Measurements from ENCODE around the gene UBE2A. TPM values are rescaled to one million over a fixed set of nuclear protein-coding genes. Genes with fewer than 3 reads are reported as not detected.
A peak's percentile ranks its signal among the peaks of the same experiment; 100 is the strongest.

UBE2A gene
- 78.2 TPM for polyA plus RNA-seq (2013, experiment 1 of 2; ENCODE audit: insufficient read length)
- polyA plus RNA-seq (2013, experiment 2 of 2; ENCODE audit: insufficient read length): 78.1 TPM

DNA sequence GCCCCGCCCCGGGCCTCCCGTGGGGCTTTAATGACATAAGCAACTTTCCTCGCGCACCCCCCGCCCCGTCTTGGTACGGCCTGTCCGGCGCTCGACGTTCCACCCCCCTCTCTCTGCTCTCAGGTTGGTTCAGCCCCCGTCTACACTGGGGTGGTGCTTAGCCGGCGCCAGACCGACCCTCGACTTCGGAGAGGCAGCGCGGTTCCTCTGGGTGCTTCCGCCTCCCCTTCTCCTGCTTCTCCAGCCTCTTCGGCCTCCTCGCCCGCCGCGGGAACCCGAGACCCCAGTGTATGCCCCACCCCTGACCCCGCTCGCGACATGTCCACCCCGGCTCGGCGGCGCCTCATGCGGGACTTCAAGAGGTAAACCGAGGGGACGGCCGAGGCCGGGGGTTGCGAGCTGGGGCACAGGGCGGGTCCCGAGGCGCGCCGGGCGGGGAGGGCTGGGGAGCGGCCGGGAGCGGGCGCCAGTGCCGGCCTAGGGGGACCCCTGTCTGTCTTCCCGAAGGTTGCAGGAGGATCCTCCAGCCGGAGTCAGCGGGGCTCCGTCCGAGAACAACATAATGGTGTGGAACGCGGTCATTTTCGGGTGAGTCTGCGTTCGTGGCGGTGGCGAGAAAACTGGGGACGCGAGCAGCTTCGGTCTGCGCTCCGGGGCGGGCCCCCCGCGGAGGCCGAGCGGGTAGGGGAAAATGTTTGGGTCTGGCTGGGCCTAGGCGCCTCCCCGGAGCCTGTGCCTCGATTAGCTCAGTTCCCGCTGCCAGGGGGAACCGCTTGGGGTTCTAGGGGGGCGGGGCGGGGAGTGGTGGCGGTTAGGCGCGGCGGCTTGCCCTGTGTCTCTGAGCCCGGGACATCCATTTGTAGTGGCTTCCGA, at the start of gene UBE2A:
Gene UBE2A (plus strand): TSS at position 170 of the 873 bp plus-strand sequence. CDS start 149 bp downstream, at position 319.
- peak; percentile 92 for DNase-seq

GRCh38 chrX:119529345-119530276, 44.8 kb upstream of the UBE2A start:
- no peak for DNase-seq

DNA sequence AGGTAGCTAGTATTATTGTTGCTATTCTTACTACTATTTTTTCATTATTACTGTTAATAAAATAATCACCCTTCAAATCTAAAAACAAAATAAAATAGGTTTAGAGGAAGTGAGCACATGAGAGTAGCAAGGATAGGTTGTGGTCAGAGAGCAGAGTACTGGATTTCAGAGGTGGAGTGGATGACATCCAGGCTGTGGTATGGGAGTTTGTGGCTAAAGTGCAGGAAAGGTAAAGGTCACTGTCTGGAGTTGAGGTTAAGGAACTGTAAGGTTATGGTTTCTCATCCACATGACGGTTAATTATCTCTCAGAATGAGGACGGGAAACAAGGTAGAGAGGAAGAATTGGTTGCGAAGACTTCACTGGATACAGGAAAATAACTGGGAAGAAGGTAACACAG, 36.9 kb upstream of the UBE2A start:
- peak; percentile 0 for DNase-seq

GRCh38 chrX:119539872-119540271, 34.5 kb upstream of the UBE2A start:
- no peak for DNase-seq

GRCh38 chrX:119541188-119541587, 33.2 kb upstream of the UBE2A start:
- peak; percentile 73 for DNase-seq

GRCh38 chrX:119549327-119550016, 24.9 kb upstream of the UBE2A start:
- no peak for DNase-seq

- DNase-seq: peak; percentile 44
Observed at GRCh38 chrX:119552508-119552907, 21.9 kb upstream of the UBE2A start.

DNA sequence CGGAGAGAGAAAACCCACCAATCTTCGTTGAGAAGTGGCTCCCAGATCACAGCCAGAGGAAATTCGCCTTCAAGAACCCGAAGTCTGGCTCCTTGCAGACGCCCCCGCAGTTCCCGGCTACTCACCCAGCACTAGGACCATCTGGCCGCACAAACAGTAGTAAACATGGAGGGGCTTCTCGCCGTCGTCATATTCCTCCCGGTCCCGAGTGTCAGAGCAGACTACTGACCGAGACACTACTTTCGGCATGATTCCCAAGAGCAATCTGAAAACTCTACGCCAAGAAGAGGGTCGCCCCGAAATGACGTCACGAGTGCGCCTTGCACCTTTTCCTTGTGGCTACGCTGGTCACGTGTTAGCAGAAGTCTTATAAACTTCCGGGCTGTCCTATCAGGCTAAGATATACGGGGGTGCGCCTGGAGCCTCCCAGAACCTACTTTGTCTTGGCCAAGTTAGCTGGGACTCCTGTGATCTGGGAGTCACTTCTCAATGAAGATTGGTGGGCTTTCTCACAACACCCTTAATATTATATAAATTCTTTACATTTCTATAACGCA, 9.2 kb upstream of the UBE2A start, which contains the start of gene STEEP1:
Gene STEEP1 (minus strand): TSS at position 303 of the 557 bp plus-strand sequence. CDS start 54 bp downstream, at position 249.
- DNase-seq: peak; percentile 94

DNA sequence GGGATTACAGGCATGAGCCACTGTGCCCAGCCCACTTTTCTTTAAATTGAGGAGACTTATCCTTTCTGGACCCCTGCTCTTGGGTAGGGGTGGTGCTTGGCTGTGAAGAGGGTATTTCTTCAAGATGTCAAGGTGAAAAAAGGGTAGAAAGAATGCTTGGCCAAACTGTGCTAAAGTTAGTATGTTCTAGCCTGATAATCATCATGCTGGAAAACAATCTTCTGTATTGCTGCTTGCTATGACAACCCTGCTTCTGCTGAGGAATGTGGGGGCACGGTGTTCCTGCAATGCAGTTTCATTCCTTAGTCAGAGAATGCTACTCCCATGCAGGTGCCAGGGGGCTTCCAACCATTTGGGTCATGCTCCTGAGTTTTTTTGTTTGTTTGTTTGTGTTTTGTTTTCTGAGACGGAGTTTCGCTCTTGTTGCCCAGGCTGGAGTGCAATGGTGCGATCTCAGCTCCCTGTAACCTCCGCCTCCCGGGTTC, 4.0 kb upstream of the UBE2A start:
- DNase-seq: no peak

DNA sequence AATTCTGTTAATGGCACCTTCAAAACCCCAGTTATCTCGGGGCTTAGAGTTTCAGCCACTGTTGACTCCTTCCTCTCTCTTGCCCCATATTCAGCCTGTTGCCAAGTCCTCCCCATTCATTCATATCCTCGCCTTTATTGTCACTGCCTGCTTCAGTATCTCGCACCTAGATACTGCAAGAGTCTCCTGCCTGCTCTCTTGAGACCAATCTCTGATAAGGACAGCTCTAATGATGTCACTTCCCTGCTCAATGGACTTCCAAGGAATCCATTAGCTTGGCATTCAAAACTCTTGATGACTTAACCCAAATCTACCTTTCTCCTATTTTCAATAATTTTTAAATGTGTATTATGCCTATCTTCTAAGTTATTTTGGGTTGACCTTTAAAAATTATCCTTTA, 1.1 kb upstream of the UBE2A start:
- no peak for DNase-seq

GRCh38 chrX:119573840-119574393, 446 bp upstream of the UBE2A start:
- DNase-seq: peak; percentile 5

- no peak for DNase-seq
Observed at GRCh38 chrX:119579414-119579813, 5.1 kb downstream of the UBE2A start.

- DNase-seq: no peak
Observed at GRCh38 chrX:119583431-119584059, 9.2 kb downstream of the UBE2A start.

DNA sequence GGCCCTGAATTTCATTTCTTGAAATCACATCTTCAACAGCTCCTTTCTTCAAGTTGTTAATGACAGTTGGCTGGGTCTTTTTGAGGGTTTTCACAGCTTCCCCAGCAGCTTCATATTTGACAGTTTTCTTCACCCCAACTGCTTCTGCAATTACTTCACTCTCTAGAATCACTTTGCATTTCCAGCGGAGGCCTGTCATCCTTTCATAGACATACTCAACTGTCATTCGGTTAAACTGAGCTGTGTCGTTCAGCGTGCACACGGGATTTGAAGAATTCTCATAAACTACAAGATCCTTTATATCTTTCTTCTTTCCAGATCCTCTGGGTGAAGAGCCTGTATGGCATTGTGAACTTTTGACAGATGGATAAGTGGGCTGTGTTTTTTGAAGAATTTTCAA, 15.4 kb downstream of the UBE2A start:
- DNase-seq: no peak

GRCh38 chrX:119602701-119603255, 28.4 kb downstream of the UBE2A start:
- no peak for DNase-seq

DNA sequence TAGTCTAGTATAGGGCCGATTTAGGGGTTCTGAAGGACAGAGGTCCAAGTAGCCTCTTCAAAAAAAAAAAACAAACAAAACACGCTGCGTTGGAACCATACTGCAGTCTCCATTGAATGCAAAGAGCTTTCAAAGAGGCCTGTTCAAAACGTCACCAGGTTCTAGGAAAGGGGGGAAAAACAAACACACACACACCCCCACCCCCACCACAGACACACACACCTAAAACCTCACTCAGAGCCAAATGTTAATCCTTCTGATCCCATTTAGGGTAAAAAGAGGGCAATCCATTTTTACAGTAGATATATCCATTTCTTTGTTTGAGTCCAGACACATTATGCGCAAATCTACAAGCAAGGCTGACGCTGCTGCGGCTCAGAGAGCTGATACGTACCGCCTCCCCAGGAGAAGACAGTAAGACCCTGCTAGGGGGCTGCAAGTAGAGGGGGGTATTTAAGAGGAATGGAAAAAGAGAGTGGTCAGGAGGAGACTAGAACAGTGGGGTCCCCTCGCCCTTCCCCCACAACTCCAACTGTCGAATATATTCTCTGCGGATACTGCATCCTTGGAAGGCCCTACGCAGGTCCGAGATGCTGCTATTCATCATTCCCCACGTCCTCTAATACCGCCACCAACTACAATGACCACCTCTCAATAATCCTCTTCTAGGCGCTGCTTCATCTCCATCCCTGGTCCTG, 30.6 kb downstream of the UBE2A start:
- no peak for DNase-seq

DNA sequence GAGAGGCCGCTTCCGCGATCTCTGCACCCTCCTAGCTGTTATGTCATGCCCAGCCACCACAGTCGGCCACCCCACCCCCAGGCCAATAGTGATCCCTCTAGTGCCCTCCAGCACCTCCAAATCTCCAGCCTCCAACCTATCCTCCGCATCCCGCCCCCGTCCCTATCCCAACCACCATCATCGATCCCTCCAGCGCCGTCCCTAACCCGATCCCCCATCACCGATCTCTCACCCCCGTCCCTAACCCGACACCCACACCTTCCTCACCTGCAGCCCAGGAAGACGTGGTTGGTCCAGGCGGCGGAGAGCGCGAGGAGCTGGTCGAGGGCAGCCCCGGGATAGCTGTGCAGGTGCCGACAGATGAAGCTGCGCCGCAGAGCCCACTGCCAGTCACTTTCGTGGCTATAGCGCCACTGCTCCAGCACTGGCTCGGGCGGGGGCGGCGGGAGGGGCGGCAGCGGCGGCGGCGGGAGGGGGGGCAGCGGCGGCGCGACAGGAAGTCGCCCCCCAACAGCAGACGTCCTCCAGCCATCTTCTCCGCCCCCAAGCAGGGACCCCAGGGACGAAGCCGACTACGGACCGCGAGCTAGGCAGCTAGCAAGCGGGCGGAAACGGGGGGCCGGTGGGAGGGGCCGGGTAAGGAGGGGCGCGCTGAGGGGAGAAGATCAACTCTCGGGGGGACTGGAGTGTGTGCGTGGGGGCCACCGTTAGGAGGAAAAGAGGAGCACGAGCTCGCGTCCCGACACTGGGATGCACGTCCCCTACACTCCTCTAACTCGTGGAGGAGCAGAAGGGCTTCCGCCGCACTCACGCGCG, 31.3 kb downstream of the UBE2A start:
- no peak for DNase-seq

GRCh38 chrX:119606280-119607017, 32.1 kb downstream of the UBE2A start, which contains the start of gene NKRF:
TSS of gene NKRF (minus strand) at chrX:119606424.
- peak; percentile 91 for DNase-seq

Measured in fibroblast of skin of abdomen (primary cell).